Type B pancreatic cell (in vitro differentiated cells): ENCODE data around the gene ZNF76. TPM values are rescaled to one million over a fixed set of nuclear protein-coding genes. Genes with fewer than 3 reads are reported as not detected.

Experiments used
- DNase-seq: peaks from one replicate; pipeline ENCODE4 v3.0.0; 2021; ENCODE audit warnings: mixed read lengths; ENCODE audit not compliant: unreplicated experiment; ENCODE audit errors: extremely low spot score
- H3K27ac Mint-ChIP-seq: 2 replicates; pipeline ENCODE4 v1.8.0; 2021; ENCODE audit warnings: mild to moderate bottlenecking, mixed read lengths
- H3K27me3 Mint-ChIP-seq: 2 replicates; pipeline ENCODE4 v1.8.0; 2021; ENCODE audit warnings: mixed read lengths
- H3K36me3 Mint-ChIP-seq: 2 replicates; pipeline ENCODE4 v1.8.0; 2021; ENCODE audit warnings: mixed read lengths
- H3K4me1 Mint-ChIP-seq: one replicate; pipeline ENCODE4 v1.8.0; 2021; ENCODE audit warnings: mixed read lengths; ENCODE audit not compliant: unreplicated experiment
- H3K4me3 Mint-ChIP-seq: 2 replicates; pipeline ENCODE4 v1.8.0; 2021; ENCODE audit warnings: mild to moderate bottlenecking, mixed read lengths
- H3K9me3 Mint-ChIP-seq: 2 replicates; pipeline ENCODE4 v1.8.0; 2021; ENCODE audit warnings: mixed read lengths
- CTCF ChIP-seq: fragments of 200-600 bp; sonication (generic); conservative IDR thresholded peaks from 2 replicates; pipeline ENCODE4 v1.5.0; 2021; ENCODE audit warnings: antibody characterized with exemption, mild to moderate bottlenecking
- total RNA-seq: library from RNA; stranded (reverse); gene quantifications from 2 replicates; pipeline ENCODE4 v1.2.1, GENCODE V29; 2021; ENCODE audit warnings: low replicate concordance

The ZNF76 gene
- total RNA-seq, 1 donor from 2014 or later = 37.3 TPM

GRCh38 chr6:35318196-35319171 lies 58.9 kb downstream of the ZNF76 start:
- Mint-ChIP-seq H3K9me3 (no peaks in the 10 kb centered on the region), H3K27ac (peak overlapping the region; percentile 88), H3K4me3 (peak overlapping the region; percentile 96), H3K4me1 (peaks cover 10% of the 10 kb centered on the region), H3K36me3 (peaks cover 5% of the 10 kb centered on the region), H3K27me3 (peaks cover 21% of the 10 kb centered on the region)
- peak; percentile 31 for TF ChIP-seq CTCF
- peak; percentile 97 for DNase-seq

GRCh38 chr6:35319346-35320030 lies 60.0 kb downstream of the ZNF76 start:
- peak; percentile 62 for DNase-seq
- peaks cover 19% of the 10 kb centered on the region for H3K27me3 Mint-ChIP-seq
- H3K36me3 Mint-ChIP-seq = peaks cover 5% of the 10 kb centered on the region
- peaks cover 10% of the 10 kb centered on the region for H3K4me1 Mint-ChIP-seq
- TF ChIP-seq CTCF = no peak
- no peak overlapping the region for H3K27ac Mint-ChIP-seq
- H3K4me3 Mint-ChIP-seq = no peak overlapping the region
- H3K9me3 Mint-ChIP-seq = no peaks in the 10 kb centered on the region

- no peak overlapping the region for H3K27ac Mint-ChIP-seq
- no peak overlapping the region for H3K4me3 Mint-ChIP-seq
- H3K9me3 Mint-ChIP-seq = no peaks in the 10 kb centered on the region
- H3K36me3 Mint-ChIP-seq = peaks cover 5% of the 10 kb centered on the region
- no peak for TF ChIP-seq CTCF
- H3K27me3 Mint-ChIP-seq = peaks cover 14% of the 10 kb centered on the region
- DNase-seq = no peak
- peaks cover 10% of the 10 kb centered on the region for H3K4me1 Mint-ChIP-seq
Measured at GRCh38 chr6:35320031-35320410, 60.5 kb downstream of the ZNF76 start.

- peaks cover 14% of the 10 kb centered on the region for H3K27me3 Mint-ChIP-seq
- peaks cover 10% of the 10 kb centered on the region for H3K4me1 Mint-ChIP-seq
- H3K36me3 Mint-ChIP-seq = peaks cover 5% of the 10 kb centered on the region
- H3K4me3 Mint-ChIP-seq = no peak overlapping the region
- no peaks in the 10 kb centered on the region for H3K9me3 Mint-ChIP-seq
- no peak overlapping the region for H3K27ac Mint-ChIP-seq
- DNase-seq = peak; percentile 68
- TF ChIP-seq CTCF = no peak
Measured at GRCh38 chr6:35321091-35321490, 61.6 kb downstream of the ZNF76 start.

GRCh38 chr6:35327349-35328027 lies 68.0 kb downstream of the ZNF76 start:
- Mint-ChIP-seq H3K27ac (no peak overlapping the region), H3K4me1 (peaks cover 6% of the 10 kb centered on the region), H3K27me3 (no peaks in the 10 kb centered on the region), H3K4me3 (no peak overlapping the region), H3K9me3 (no peaks in the 10 kb centered on the region), H3K36me3 (no peaks in the 10 kb centered on the region)
- TF ChIP-seq CTCF = peak; percentile 69
- DNase-seq = peak; percentile 69
